ENCODE results near the gene RPL36AL. TPM values are rescaled to one million over a fixed set of nuclear protein-coding genes. Genes with fewer than 3 reads are reported as not detected.

Gene RPL36AL
- total RNA-seq, 1 experiment from 2014 or later, result 161 TPM

DNA sequence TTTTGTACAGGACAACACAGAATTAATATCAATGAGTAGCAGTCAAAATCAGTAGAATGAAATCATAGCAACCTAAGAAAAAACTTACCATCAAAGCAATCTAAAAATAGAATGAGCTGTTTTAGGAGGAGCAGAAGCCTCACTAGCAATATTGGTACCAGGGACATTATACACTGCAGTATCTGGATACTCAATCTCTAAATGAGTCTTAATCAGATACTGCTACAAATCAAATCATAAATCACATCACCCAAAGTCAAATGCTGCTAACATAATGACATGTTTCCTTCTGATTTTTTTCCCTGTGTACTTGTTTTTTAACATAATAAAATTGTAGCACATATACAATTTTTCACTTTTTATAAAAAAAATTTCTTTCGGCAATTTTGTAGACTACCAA, 42.3 kb downstream of the RPL36AL start:
- H3K27ac Mint-ChIP-seq (ENCODE audit: unreplicated experiment), result no peak overlapping the region
- no TSS peak for BruUV-seq (replicated peaks)
- no peaks in the 10 kb centered on the region for H3K27me3 Mint-ChIP-seq (ENCODE audit: unreplicated experiment)
- H3K36me3 Mint-ChIP-seq (ENCODE audit: insufficient read depth, unreplicated experiment), result peaks cover 42% of the 10 kb centered on the region
- TF ChIP-seq, protein P1, sequence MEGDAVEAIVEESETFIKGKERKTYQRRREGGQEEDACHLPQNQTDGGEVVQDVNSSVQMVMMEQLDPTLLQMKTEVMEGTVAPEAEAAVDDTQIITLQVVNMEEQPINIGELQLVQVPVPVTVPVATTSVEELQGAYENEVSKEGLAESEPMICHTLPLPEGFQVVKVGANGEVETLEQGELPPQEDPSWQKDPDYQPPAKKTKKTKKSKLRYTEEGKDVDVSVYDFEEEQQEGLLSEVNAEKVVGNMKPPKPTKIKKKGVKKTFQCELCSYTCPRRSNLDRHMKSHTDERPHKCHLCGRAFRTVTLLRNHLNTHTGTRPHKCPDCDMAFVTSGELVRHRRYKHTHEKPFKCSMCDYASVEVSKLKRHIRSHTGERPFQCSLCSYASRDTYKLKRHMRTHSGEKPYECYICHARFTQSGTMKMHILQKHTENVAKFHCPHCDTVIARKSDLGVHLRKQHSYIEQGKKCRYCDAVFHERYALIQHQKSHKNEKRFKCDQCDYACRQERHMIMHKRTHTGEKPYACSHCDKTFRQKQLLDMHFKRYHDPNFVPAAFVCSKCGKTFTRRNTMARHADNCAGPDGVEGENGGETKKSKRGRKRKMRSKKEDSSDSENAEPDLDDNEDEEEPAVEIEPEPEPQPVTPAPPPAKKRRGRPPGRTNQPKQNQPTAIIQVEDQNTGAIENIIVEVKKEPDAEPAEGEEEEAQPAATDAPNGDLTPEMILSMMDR (IDR thresholded peaks at IDR 0.05; ENCODE audit: unreplicated experiment), result no peak
- H3K9me3 Mint-ChIP-seq (ENCODE audit: low read depth, unreplicated experiment), result no peaks in the 10 kb centered on the region
- H3K4me1 Mint-ChIP-seq (ENCODE audit: low read depth, unreplicated experiment), result peaks cover 23% of the 10 kb centered on the region
- intact Hi-C loops (cut with micrococcal nuclease; ENCODE audit: unreplicated experiment), result no loop called here
- no peak overlapping the region for H3K4me3 Mint-ChIP-seq (ENCODE audit: low read depth, unreplicated experiment)
- CTCF ChIA-PET, result no interaction called here
- no peak for DNase-seq

DNA sequence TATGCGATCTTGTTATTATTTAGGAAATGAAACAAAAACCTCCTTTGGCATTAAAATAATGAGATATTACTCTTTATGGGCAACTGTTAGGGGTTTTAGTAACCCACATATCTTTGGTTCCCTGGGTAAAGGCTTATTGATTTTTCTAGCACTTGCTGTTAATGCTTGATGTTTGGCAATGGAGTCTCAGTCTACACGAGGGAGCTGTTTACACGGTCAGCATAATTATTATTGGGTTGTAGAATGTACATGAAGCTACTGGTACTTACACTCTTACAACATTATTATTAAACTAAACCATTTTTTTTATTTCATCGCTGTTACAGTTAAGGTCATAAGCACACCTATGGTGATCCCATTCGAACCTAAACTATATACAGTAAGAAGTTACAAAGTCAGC, 46.4 kb downstream of the RPL36AL start:
- CTCF ChIA-PET, result no interaction called here
- BruUV-seq (replicated peaks), result no TSS peak
- H3K36me3 Mint-ChIP-seq (ENCODE audit: insufficient read depth, unreplicated experiment), result peaks cover 11% of the 10 kb centered on the region

DNA sequence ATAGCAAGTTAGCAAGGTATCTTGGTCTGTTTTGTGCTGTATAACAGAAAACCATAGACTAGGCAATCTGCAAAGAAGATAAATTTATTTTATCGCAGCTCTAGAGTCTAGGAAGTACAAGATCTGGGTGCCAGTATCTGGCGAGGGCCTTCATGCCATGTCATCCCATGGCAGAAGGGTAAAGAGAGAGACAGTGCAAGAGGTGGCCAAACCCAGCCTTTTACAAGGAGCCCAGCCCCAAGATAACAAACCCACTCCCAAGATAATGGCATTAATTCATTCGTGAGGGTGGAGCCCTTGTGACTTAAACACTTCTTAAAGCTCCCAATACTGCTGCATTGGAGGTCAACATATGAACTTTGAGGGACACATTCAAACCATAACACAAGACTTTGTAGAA, 51.1 kb downstream of the RPL36AL start:
- Mint-ChIP-seq H3K27ac (ENCODE audit: unreplicated experiment) (no peak overlapping the region), H3K4me1 (ENCODE audit: low read depth, unreplicated experiment) (no peaks in the 10 kb centered on the region), H3K27me3 (ENCODE audit: unreplicated experiment) (no peaks in the 10 kb centered on the region), H3K4me3 (ENCODE audit: low read depth, unreplicated experiment) (no peak overlapping the region), H3K36me3 (ENCODE audit: insufficient read depth, unreplicated experiment) (no peaks in the 10 kb centered on the region), H3K9me3 (ENCODE audit: low read depth, unreplicated experiment) (peaks cover 3% of the 10 kb centered on the region)
- no peak for DNase-seq
- CTCF ChIA-PET, result no interaction called here
- intact Hi-C loops (cut with micrococcal nuclease; ENCODE audit: unreplicated experiment), result no loop called here
- TF ChIP-seq, protein P1 (IDR thresholded peaks at IDR 0.05; ENCODE audit: unreplicated experiment), result no peak
- BruUV-seq (replicated peaks), result no TSS peak

More for the DNA sequence above, 46.4 kb downstream of the RPL36AL start:
- intact Hi-C loops (cut with micrococcal nuclease; ENCODE audit: unreplicated experiment), result no loop called here
- no peak for DNase-seq
- H3K27me3 Mint-ChIP-seq (ENCODE audit: unreplicated experiment), result no peaks in the 10 kb centered on the region
- peaks cover 3% of the 10 kb centered on the region for H3K9me3 Mint-ChIP-seq (ENCODE audit: low read depth, unreplicated experiment)
- no peak overlapping the region for H3K4me3 Mint-ChIP-seq (ENCODE audit: low read depth, unreplicated experiment)
- H3K27ac Mint-ChIP-seq (ENCODE audit: unreplicated experiment), result no peak overlapping the region
- TF ChIP-seq, protein P1 (IDR thresholded peaks at IDR 0.05; ENCODE audit: unreplicated experiment), result no peak
- no peaks in the 10 kb centered on the region for H3K4me1 Mint-ChIP-seq (ENCODE audit: low read depth, unreplicated experiment)

Other genes with a start within 250 kb of the RPL36AL start
- 948 and 1,051 TPM in 2 replicates for gene RPS29, start 34.2 kb downstream of the RPL36AL start, total RNA-seq (2022)
- gene LRR1, start 21.7 kb downstream of the RPL36AL start, total RNA-seq (2022), result 27.3 and 30.5 TPM in 2 replicates
- gene MGAT2, start 173 bp upstream of the RPL36AL start, total RNA-seq (2022), result 39.3 and 45.8 TPM in 2 replicates
- gene DNAAF2, start 14.6 kb upstream of the RPL36AL start, total RNA-seq (2022), result 11.3 and 13.2 TPM in 2 replicates
- gene POLE2, start 67.6 kb upstream of the RPL36AL start, total RNA-seq (2022), result 13.2 and 14.2 TPM in 2 replicates
- gene KLHDC1, start 72.5 kb upstream of the RPL36AL start, total RNA-seq (2022), result 0.49 and 0.99 TPM in 2 replicates
- 26.8 and 30.7 TPM in 2 replicates for gene KLHDC2, start 147.5 kb upstream of the RPL36AL start, total RNA-seq (2022)
- 76.3 and 77.7 TPM in 2 replicates for gene NEMF, start 232.2 kb upstream of the RPL36AL start, total RNA-seq (2022)